VCaP (cell line): ENCODE data around the gene CRB1.

Experiments
- H3K27ac ChIP-seq: fragments of 450-650 bp; 2 replicates; pipeline ENCODE4 v1.5.1; 2017
- TF ChIP-seq, protein P1 (sequence below): fragments of 450-650 bp; conservative IDR thresholded peaks from 2 replicates; pipeline ENCODE4 v1.5.1; 2017; ENCODE audit warnings: mild to moderate bottlenecking, moderate library complexity

The CRB1 gene

DNA sequence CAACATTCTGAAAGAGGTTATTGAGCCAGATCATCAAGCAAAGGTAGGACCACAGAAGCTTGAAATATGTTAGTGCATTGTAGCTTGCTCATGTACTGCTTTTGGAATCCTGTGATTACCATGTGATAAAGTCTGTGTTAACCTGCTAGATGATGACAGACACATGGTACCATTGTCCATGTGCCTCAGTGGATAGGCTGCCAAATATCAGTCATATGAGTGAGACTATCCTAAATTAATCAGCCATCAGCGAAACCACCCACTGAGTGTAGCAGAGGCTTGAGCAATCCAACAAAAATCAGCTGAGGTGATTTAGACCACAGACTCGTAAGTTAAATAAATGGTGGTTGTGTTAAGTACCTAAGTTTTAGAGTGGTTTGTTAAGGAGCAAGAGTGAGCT, 32.7 kb upstream of the CRB1 start:
- TF ChIP-seq, protein P1, sequence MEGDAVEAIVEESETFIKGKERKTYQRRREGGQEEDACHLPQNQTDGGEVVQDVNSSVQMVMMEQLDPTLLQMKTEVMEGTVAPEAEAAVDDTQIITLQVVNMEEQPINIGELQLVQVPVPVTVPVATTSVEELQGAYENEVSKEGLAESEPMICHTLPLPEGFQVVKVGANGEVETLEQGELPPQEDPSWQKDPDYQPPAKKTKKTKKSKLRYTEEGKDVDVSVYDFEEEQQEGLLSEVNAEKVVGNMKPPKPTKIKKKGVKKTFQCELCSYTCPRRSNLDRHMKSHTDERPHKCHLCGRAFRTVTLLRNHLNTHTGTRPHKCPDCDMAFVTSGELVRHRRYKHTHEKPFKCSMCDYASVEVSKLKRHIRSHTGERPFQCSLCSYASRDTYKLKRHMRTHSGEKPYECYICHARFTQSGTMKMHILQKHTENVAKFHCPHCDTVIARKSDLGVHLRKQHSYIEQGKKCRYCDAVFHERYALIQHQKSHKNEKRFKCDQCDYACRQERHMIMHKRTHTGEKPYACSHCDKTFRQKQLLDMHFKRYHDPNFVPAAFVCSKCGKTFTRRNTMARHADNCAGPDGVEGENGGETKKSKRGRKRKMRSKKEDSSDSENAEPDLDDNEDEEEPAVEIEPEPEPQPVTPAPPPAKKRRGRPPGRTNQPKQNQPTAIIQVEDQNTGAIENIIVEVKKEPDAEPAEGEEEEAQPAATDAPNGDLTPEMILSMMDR, result no peak

DNA sequence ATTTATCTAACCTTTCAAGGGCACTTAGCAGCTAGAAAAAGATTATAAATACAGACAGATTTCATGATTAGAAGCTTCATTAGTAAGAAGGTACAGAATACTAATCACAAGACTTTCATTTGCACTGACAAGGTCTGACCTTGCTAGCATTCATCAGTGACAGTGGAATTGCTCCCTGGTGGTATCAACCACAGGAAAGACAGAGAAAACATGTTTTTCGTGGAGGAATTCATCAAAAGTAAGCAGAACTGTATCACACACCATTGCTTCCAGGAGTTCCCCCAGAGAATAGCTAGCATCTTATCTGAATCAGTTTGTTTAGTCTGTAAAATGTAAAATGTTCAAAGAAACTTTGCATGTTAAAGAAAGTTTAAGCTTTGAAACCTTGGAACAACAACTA, 20.6 kb upstream of the CRB1 start:
- no peak overlapping the region for H3K27ac ChIP-seq

More for the DNA sequence above, 32.7 kb upstream of the CRB1 start:
- H3K27ac ChIP-seq, result no peak overlapping the region

DNA sequence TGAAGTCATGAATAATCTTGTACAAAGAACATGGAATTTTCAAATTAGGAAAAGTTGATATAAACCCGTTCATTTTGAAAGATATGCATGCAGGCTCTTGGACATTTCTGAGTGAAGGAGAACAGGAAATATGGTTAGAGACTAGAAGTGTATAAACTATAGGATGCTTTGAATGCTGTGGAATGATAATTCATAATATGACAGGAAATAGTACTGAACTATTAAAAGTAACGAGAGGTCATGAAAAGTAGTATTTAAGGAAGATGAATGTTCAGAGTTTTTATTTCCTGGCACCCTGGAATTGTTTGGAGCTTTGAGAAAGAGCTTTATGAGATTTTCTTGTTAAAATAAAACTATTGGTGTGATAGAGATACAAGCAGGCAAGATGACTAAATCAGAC, 18.7 kb upstream of the CRB1 start:
- TF ChIP-seq, protein P1, result no peak
- no peak overlapping the region for H3K27ac ChIP-seq

More for the DNA sequence above, 20.6 kb upstream of the CRB1 start:
- TF ChIP-seq, protein P1, result no peak

DNA sequence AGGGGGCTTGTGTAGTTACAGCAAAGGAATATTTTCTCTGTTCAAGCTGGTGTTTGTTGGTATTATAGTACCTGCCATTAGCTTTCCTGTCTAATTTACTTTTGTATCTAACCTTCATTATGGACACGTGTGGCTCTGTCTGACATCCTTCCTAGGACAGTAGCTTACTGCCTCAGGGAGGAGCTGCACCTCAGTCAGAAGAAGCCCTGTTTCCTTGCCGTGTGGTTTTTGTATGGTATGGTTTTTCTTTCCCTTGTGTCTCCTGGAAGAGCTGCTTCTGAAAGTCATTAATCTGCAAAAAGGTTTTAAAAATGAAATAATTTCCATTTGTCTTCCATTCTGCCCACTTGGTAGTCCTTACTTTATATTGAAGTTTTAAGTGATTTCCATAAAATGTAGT, 17.4 kb upstream of the CRB1 start:
- H3K27ac ChIP-seq, result no peak overlapping the region
- TF ChIP-seq, protein P1, result no peak

DNA sequence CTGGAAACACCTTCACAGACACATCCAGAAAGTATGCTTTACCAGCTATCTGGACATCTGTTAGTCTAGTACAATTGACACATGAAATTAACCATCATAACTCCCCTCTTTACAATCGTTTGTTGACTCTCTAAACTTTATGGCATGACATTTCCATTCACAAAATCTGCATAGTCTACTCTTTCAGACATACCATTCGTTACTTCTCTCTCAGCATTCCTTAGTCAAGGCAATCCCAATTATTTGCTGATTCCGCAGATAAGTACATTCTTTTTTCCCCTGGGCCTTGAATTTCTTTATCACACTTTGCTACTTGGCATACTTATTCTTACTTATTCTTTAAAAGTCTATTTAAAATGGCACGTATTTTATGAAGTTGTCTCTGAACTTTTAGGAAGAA, 15.1 kb upstream of the CRB1 start:
- no peak overlapping the region for H3K27ac ChIP-seq
- TF ChIP-seq, protein P1, result no peak

DNA sequence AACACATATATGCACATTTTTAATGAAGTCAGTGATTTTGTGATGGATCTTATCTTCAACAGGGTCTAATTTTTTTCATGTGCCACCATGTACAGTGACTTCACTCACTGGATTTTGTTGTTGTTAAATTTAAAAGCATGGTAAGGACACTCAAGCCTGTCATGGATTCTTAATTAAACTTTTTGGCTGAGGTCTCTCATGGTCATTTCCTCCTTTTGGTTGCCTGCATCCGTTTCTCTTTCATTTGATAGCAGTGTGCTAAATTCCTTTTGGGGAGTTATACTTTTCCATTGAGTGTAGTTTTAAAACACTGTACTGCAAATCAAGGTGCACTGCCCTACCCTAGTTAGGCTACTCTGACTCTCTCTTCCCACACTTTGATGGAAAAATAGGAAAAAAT, 13.2 kb upstream of the CRB1 start:
- H3K27ac ChIP-seq, result no peak overlapping the region
- TF ChIP-seq, protein P1, result no peak

DNA sequence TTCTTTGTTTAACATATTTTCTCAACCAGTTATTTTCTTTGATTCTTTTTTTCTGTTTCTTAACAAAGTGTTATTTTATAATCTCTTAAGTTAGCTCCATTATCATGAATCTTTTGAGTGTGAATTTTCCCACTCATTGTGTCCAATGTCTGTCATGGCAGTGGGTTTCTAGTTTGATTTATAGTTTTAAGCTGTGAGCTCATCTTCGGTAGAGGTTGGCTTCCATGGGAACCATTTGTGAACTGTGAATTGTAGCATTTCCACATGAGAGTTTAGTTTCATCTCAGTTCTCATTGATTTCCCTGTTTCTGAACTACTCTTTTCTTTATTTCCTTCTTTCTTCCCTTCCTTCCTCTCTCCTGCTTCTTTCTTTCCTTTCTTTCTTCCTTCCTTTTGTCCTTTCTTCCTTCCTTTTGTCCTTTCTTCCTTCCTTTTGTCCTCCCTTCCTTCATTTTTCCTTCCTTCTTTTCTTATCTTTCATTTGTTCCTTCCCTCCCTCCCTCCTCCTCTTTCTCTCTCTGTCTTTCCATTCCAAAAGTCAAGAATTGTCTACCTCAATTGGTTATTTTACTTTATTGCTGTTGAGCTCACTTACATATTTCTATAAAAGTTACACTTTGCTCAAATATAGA, 3.0 kb upstream of the CRB1 start:
- TF ChIP-seq, protein P1, result no peak
- H3K27ac ChIP-seq, result no peak overlapping the region
